ENCODE measurements around the gene FRMD4A.

- TF ChIP-seq CTCF (conservative IDR thresholded peaks at IDR 0.05 in 1 of 2, IDR thresholded peaks at IDR 0.05 in 1 of 2; ENCODE audit: extremely low read depth in 1 of 2, insufficient read depth in 1 of 2, low read depth in 1 of 2, low read length in 2 of 2) (no peak), EZH2 (IDR thresholded peaks at IDR 0.05; ENCODE audit: borderline replicate concordance, low read length) (no peak)
Measured at GRCh38 chr10:13724484-13724883, 606.2 kb downstream of the FRMD4A start.
